Spleen (tissue), 7 donors: Measurements from ENCODE around the gene PTPRA.

Source experiments
- CTCF ChIP-seq, 11 experiments: fragments of 200-600 bp in 7 of 11; fragments of 450-650 bp in 4 of 11; sonication (generic) in 4 of 11; IDR thresholded peaks in 8 of 11; conservative IDR thresholded peaks in 3 of 11; 1 replicate in 7 of 11; 2 replicates in 4 of 11; pipeline versions ENCODE4 v1.4.0 to v1.8.0; 2016 to 2021; ENCODE audit warnings: antibody characterized with exemption in 11 of 11, inconsistent platforms in 4 of 11, mild to moderate bottlenecking in 1 of 11
- POLR2AphosphoS5 ChIP-seq, 3 donors: sonication (generic); formaldehyde crosslinking; IDR thresholded peaks; one replicate each; pipeline ENCODE4 v1.5.1; 2017; ENCODE audit warnings: antibody characterized with exemption in 3 of 3
- donor health status: DM: no; HTN: no; CAD: no; lungs with moderate emphysema.
- donor health status: DM: no; HTN: no; CAD: no.
- donor health status: DM: no; HTN: no; CAD: no.

GRCh38 chr20:3059489-3059888 is 186.2 kb downstream of the PTPRA start:
- TF ChIP-seq CTCF (IDR thresholded peaks at IDR 0.05 in 8 of 11, conservative IDR thresholded peaks at IDR 0.05 in 3 of 11) (no peak), POLR2AphosphoS5 (IDR thresholded peaks at IDR 0.05) (no peak)
